NB4 (cell line): Measurements from ENCODE around the gene IFRD1.
A peak's percentile ranks its signal among the peaks of the same experiment; 100 is the strongest.

Source experiments
- DNase-seq: peaks from one replicate; pipeline ENCODE4 v3.0.0; 2010; ENCODE audit warnings: low read depth
- H3K4me3 ChIP-seq: one replicate; pipeline ENCODE4 v1.5.1; 2011; ENCODE audit warnings: mild to moderate bottlenecking, low read depth, low read length, moderate library complexity
- MYC ChIP-seq: IDR thresholded peaks from 2 replicates; pipeline ENCODE4 v1.6.1; 2011; ENCODE audit warnings: low read depth, low read length
- POLR2A ChIP-seq: IDR thresholded peaks from 2 replicates; pipeline ENCODE4 v1.6.1; 2011; ENCODE audit warnings: mild to moderate bottlenecking; ENCODE audit not compliant: insufficient read length; ENCODE audit errors: extremely low read depth
- TF ChIP-seq, protein P1 (sequence below): IDR thresholded peaks from 2 replicates; pipeline ENCODE4 v1.6.1; 2011; ENCODE audit warnings: low read depth, low read length
- TF ChIP-seq, protein P2 (sequence below): IDR thresholded peaks from one replicate; pipeline ENCODE4 v1.5.1; 2012; ENCODE audit warnings: low read depth, low read length

Gene IFRD1

DNA sequence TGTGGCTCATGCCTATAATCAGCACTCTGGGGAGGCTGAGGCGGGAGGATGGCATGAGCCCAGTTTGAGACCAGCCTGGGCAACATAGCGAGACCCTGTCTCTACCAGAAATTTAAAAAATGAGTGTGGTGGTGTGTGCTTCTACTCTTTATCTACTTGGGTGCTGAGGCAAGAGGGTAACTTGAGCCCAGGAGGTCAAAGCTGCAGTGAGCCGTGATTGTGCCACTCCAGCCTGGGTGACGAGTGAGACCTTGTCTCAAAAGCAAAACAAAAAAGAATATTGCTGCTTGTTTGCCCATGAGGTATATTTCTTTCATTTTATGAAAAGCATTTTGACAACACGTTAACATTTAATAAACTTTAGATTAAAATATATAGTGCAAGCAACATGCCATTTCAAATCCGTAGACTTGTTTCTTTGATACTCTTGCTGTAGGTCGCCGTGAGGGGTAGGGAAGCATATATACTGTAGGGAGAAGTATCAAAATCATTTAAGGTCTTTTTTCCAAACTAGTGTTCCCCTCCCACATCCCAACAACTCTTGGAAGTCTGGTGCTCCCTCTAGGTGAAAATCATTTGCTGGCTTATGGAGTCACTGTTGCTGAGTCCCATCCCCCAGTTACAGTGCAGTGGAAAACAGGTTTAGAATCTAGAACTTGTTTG is 26.3 kb downstream of the IFRD1 start:
- DNase-seq, result no peak
- no peak overlapping the region for H3K4me3 ChIP-seq
- TF ChIP-seq, protein P1, sequence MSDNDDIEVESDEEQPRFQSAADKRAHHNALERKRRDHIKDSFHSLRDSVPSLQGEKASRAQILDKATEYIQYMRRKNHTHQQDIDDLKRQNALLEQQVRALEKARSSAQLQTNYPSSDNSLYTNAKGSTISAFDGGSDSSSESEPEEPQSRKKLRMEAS, result no peak
- TF ChIP-seq POLR2A (no peak), MYC (no peak)
- TF ChIP-seq, protein P2, sequence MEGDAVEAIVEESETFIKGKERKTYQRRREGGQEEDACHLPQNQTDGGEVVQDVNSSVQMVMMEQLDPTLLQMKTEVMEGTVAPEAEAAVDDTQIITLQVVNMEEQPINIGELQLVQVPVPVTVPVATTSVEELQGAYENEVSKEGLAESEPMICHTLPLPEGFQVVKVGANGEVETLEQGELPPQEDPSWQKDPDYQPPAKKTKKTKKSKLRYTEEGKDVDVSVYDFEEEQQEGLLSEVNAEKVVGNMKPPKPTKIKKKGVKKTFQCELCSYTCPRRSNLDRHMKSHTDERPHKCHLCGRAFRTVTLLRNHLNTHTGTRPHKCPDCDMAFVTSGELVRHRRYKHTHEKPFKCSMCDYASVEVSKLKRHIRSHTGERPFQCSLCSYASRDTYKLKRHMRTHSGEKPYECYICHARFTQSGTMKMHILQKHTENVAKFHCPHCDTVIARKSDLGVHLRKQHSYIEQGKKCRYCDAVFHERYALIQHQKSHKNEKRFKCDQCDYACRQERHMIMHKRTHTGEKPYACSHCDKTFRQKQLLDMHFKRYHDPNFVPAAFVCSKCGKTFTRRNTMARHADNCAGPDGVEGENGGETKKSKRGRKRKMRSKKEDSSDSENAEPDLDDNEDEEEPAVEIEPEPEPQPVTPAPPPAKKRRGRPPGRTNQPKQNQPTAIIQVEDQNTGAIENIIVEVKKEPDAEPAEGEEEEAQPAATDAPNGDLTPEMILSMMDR, result no peak

DNA sequence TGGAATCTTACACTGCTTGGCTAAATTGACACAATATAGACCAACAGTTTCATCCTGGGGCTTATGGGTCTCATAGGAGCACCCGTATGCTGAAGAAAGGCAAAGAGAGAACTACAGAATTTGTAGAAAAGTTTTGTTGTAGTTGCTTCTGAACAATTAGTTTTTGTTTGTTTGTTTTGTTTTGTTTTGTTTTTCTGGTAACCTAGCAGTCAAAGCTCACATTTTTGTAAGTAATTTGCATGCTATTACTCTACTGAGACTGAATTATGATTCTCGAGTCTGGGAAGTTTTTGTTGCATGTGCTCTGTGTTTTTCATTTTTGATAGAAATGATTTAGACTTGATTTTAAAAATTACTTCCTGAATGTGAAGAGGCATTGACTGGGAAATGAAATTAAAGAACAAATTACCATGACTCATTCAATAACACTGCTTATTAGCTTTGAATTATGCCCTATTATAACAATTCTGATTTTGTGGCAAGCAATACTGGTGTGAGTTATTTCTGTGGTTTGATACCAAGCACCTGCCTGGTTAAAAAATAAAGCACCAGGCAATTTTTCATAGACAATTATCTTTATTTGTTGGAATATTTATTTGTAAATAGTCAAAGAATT is 31.0 kb downstream of the IFRD1 start:
- no peak for DNase-seq
- H3K4me3 ChIP-seq, result no peak overlapping the region
- no peak for TF ChIP-seq POLR2A
- TF ChIP-seq, protein P2, result no peak
- TF ChIP-seq, protein P1, result no peak
- TF ChIP-seq MYC, result no peak

DNA sequence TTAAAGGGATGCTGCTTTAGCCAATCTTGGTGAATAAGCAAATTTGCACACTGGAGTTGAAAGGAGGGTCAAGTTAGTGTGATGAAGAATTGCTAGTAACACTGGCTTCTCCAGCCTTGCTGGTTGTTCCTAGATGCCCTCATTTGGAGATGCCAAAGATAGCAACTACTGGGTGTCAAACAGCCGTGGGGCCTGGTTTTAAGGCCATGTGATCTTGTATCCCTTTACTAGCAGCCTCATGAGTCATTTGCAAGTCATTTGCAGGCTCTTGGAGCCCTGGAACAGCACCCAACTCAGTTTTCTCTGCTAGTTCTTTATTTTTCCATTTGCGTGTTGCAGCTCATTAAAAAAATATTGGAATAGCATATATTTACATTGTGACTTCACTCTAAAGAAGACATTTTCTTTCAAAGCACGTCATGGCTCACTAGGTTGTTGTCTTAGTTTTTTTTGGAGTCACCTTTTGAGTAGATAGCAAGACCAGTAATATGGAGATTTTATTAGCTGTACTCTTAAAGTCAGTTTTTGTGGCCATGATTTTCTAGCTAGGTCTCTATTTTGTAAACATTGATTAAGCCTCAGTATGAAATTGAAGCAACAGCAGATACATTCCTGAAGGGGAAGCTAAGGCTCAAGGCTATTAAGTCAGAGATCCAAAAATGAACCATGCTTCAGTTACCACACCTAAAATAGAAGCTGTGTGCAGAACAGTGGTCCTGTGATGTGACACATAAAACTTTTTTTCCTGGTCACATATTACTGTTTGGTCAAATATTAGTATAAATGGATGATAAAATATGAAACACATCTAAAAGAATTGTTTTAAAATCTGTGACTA is 31.8 kb downstream of the IFRD1 start:
- TF ChIP-seq, protein P1, result no peak
- DNase-seq, result peak; percentile 36
- H3K4me3 ChIP-seq, result no peak overlapping the region

DNA sequence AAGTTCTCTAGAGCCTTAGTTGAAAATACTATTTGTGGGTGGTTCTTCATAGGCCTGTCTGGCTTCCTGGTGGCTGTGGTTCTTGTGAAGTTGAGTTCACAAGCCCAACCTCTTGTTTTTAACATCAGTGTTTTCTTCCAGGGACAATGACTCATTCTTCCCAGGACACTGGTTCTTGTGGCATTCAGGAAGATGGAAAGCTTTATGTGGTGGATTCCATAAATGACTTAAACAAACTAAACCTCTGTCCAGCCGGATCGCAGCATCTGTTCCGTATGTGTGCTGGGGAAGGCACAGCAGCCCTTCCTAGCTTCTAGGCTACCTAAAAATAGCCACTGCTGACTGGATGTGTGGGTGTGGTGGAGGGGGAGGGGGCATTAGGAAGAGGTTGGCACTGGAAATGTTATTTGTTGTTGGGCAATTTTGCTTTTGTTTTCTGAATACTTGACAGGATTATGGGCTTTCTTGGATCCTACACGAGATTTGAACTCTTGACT is 34.5 kb downstream of the IFRD1 start:
- DNase-seq, result peak; percentile 15
- TF ChIP-seq, protein P1, result no peak
- TF ChIP-seq MYC (no peak), POLR2A (no peak)
- TF ChIP-seq, protein P2, result no peak
- H3K4me3 ChIP-seq, result no peak overlapping the region

DNA sequence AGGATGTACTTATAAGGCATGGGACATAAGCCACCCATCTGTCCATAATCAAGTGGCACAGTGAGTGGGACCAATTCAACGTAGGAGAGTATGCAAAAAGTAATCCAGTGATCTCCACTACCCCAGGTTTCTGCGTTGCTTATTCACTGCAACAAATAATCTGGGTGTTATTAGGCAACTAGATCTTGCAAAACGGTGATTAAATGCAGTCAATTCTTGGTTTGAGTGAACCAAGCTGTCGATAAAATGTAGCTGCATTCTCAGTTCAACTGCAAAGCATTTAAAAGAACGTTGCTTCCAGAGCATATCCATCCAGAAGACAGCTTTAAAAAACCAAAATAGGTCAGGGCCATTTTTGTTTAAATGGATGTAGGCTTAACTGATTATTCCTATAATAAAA is 35.5 kb downstream of the IFRD1 start:
- TF ChIP-seq, protein P1, result no peak
- TF ChIP-seq MYC (no peak), POLR2A (no peak)
- TF ChIP-seq, protein P2, result no peak
- no peak for DNase-seq
- no peak overlapping the region for H3K4me3 ChIP-seq
